Measurements from ENCODE around the gene DCAF6.

DNA sequence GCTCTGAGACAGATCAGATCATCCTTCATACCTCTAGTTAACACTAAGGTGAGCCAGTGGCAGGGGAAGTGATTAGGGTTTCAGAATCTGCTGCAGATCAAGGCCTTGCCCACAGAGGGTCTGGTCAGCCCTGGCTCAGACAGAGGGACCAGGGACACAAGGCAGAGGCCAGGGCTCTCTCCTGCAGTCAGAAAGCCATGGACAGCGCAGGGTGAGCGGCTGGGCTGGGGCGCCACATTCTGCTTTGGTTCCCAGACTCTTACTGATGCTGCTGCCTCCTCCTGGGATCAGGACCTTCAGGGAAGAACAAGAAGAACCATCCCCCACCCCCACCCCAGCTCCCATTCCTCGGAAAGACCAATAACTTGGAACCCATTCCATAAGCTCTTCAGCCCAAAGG, 157.1 kb downstream of the DCAF6 start:
- TF ChIP-seq, protein P1, sequence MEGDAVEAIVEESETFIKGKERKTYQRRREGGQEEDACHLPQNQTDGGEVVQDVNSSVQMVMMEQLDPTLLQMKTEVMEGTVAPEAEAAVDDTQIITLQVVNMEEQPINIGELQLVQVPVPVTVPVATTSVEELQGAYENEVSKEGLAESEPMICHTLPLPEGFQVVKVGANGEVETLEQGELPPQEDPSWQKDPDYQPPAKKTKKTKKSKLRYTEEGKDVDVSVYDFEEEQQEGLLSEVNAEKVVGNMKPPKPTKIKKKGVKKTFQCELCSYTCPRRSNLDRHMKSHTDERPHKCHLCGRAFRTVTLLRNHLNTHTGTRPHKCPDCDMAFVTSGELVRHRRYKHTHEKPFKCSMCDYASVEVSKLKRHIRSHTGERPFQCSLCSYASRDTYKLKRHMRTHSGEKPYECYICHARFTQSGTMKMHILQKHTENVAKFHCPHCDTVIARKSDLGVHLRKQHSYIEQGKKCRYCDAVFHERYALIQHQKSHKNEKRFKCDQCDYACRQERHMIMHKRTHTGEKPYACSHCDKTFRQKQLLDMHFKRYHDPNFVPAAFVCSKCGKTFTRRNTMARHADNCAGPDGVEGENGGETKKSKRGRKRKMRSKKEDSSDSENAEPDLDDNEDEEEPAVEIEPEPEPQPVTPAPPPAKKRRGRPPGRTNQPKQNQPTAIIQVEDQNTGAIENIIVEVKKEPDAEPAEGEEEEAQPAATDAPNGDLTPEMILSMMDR (IDR thresholded peaks at IDR 0.05; ENCODE audit: insufficient read depth, low read length, poor library complexity, severe bottlenecking), result no peak
- no peak for TF ChIP-seq EZH2phosphoT487 (conservative IDR thresholded peaks at IDR 0.05; ENCODE audit: low read length)

Data from SU-DHL-6 (cell line).